Measurements from ENCODE around the gene ABCC8. TPM values are rescaled to one million over a fixed set of nuclear protein-coding genes. Genes with fewer than 3 reads are reported as not detected.

The ABCC8 gene
- total RNA-seq, 4 donors from 2014 or later, result 0.40 to 4.0 (median 3.5) TPM

DNA sequence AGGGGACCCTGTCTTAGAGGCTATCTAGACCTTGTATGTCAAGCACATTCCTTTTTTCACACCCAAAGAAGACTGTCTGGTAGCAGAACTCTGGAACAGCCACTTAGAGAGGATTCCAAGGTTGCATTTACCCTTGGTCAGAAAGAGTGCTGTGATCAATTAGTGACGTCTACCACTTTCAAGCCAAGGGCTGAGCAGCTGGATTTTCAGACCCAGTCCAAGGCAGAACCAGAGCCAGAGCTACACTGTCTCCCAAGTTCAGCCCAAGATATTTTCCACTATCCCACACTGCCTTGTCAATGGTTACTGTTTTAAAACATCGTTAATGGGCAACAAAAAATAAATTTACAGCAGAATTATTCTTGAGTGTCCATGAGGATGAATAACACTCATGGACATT, 24.0 kb downstream of the ABCC8 start:
- Histone ChIP-seq H3K27me3 (peaks cover 5% of the 10 kb centered on the region), H3K9me3 (no peaks in the 10 kb centered on the region), H3K36me3 (no peaks in the 10 kb centered on the region), H3K4me3 (no peak overlapping the region), H3K27ac (no peak overlapping the region), H3K4me1 (no peaks in the 10 kb centered on the region)
- in situ Hi-C loops (cut with MboI; ENCODE audit: low pct_ligation_motif_present in 1 of 4, low pct_unique_long_range_greater_than_20kb in 1 of 4, low sequenced_read_pairs in 3 of 4) (no loop called here), intact Hi-C loops (cut with DNase I; ENCODE audit: low total_unique reads) (no loop called here)
- no peak for DNase-seq
- TF ChIP-seq, protein P1, sequence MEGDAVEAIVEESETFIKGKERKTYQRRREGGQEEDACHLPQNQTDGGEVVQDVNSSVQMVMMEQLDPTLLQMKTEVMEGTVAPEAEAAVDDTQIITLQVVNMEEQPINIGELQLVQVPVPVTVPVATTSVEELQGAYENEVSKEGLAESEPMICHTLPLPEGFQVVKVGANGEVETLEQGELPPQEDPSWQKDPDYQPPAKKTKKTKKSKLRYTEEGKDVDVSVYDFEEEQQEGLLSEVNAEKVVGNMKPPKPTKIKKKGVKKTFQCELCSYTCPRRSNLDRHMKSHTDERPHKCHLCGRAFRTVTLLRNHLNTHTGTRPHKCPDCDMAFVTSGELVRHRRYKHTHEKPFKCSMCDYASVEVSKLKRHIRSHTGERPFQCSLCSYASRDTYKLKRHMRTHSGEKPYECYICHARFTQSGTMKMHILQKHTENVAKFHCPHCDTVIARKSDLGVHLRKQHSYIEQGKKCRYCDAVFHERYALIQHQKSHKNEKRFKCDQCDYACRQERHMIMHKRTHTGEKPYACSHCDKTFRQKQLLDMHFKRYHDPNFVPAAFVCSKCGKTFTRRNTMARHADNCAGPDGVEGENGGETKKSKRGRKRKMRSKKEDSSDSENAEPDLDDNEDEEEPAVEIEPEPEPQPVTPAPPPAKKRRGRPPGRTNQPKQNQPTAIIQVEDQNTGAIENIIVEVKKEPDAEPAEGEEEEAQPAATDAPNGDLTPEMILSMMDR (IDR thresholded peaks at IDR 0.05), result no peak
- TF ChIP-seq POLR2AphosphoS5 (IDR thresholded peaks at IDR 0.05), result no peak
- no peak for TF ChIP-seq POLR2A (IDR thresholded peaks at IDR 0.05)
- no peak for TF ChIP-seq EP300 (IDR thresholded peaks at IDR 0.05; ENCODE audit: low read depth)
- 78 to 89% methylated on average over 1 to 2 of the region's 2 CpGs for whole genome bisulfite sequencing, 2 donors (ENCODE audit: low coverage in 1 of 2)

DNA sequence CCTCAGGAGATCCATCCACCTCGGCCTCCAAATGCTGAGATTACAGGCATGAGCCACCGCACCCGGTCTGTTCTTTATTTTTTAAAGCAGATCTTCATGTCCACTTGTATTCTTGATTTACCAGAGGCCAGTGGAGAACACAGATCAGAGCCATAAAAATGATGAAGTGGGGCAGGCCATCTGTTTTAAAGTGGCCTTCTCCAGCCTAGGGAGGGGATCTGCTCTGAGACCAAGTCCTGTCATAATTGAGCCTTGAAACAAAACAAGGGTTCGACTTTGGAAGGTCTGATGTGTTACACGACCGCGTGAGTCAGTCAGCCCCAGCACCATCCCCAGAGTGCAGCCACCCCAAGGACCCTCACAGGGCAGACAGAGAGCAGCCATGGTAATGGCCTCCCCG, 27.5 kb downstream of the ABCC8 start:
- Histone ChIP-seq H3K27ac (no peak overlapping the region), H3K27me3 (peaks cover 15% of the 10 kb centered on the region), H3K4me1 (no peaks in the 10 kb centered on the region), H3K4me3 (no peak overlapping the region), H3K36me3 (no peaks in the 10 kb centered on the region), H3K9me3 (no peaks in the 10 kb centered on the region)
- WGBS, 2 donors (ENCODE audit: low coverage in 1 of 2), result 51 to 65% methylated on average over 3 to 8 of the region's 8 CpGs
- no peak for DNase-seq
- intact Hi-C loops (cut with DNase I; ENCODE audit: low total_unique reads) (no loop called here), in situ Hi-C loops (cut with MboI; ENCODE audit: low pct_ligation_motif_present in 1 of 4, low pct_unique_long_range_greater_than_20kb in 1 of 4, low sequenced_read_pairs in 3 of 4) (no loop called here)
- TF ChIP-seq POLR2AphosphoS5 (IDR thresholded peaks at IDR 0.05) (no peak), EP300 (IDR thresholded peaks at IDR 0.05; ENCODE audit: low read depth) (no peak), POLR2A (IDR thresholded peaks at IDR 0.05) (no peak)
- TF ChIP-seq, protein P1 (IDR thresholded peaks at IDR 0.05), result no peak

DNA sequence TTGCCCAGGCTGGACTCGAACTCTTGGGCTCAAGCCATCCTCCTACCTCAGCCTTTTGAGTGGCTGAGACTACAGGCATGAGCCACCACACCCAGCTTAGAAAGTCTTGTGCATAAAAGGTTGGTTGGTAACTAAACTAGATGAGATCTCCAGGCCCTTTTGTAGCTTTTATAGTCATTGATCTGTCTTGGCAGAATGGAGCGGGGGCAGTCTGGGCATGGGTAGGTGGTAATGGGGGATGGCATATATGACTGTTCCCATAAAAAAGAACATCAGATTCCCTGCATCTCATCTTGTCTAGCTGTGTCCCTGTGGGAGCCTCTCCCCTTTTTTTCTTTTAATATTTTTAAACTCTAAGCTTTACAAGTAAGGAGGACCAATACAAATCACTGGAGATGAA, 30.2 kb downstream of the ABCC8 start:
- Histone ChIP-seq H3K4me3 (no peak overlapping the region), H3K27me3 (peaks cover 15% of the 10 kb centered on the region), H3K36me3 (no peaks in the 10 kb centered on the region), H3K27ac (no peak overlapping the region), H3K4me1 (no peaks in the 10 kb centered on the region), H3K9me3 (no peaks in the 10 kb centered on the region)
- DNase-seq, result no peak
- intact Hi-C loops (cut with DNase I; ENCODE audit: low total_unique reads), result no loop called here
- 87 to 100% methylated on average over 1 to 2 of the region's 2 CpGs for WGBS, 2 donors (ENCODE audit: low coverage in 1 of 2)
- TF ChIP-seq, protein P1 (IDR thresholded peaks at IDR 0.05), result no peak
- no peak for TF ChIP-seq EP300 (IDR thresholded peaks at IDR 0.05; ENCODE audit: low read depth)
- TF ChIP-seq POLR2A (IDR thresholded peaks at IDR 0.05), result no peak
- TF ChIP-seq POLR2AphosphoS5 (IDR thresholded peaks at IDR 0.05), result no peak
- in situ Hi-C loops (cut with MboI; ENCODE audit: low pct_ligation_motif_present in 1 of 4, low pct_unique_long_range_greater_than_20kb in 1 of 4, low sequenced_read_pairs in 3 of 4), result no loop called here

DNA sequence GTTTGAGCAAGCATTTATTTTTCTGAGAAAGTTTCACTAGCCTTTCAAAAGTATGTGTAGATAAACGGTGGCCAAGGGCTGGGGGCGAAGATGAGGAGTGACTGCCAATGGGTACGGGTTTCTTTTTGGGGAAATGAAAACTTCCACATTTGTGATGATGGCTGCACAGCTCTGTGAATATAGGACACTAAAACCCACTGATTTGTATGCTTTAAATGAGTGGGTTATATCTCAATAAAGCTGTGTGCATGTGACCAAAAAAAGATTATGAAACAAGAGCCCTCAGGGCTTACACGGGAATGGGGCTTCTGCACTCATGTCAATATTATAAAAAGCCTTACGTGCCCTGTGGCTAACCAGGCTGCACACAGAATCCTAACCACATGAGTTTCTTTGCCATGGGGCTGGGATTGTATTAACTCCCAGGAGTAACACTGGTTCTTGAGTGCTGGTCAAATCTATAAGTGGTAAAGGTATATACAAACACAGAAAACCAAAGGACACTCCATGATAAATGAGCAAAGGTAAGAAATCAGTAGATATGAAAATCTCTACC, 31.3 kb downstream of the ABCC8 start:
- no peak for DNase-seq
- H3K27me3 ChIP-seq, result peaks cover 14% of the 10 kb centered on the region
- in situ Hi-C loops (cut with MboI; ENCODE audit: low pct_ligation_motif_present in 1 of 4, low pct_unique_long_range_greater_than_20kb in 1 of 4, low sequenced_read_pairs in 3 of 4), result no loop called here
- WGBS, 2 donors (ENCODE audit: low coverage in 1 of 2), result 67% methylated on average over 5 of the region's 5 CpGs; no CpG with 5 or more reads in 1 of the 2 donors
- H3K36me3 ChIP-seq, result no peaks in the 10 kb centered on the region
- no peaks in the 10 kb centered on the region for H3K9me3 ChIP-seq
- no peaks in the 10 kb centered on the region for H3K4me1 ChIP-seq
- no peak overlapping the region for H3K4me3 ChIP-seq
- H3K27ac ChIP-seq, result no peak overlapping the region
- TF ChIP-seq, protein P1 (IDR thresholded peaks at IDR 0.05), result no peak
- no peak for TF ChIP-seq EP300 (IDR thresholded peaks at IDR 0.05; ENCODE audit: low read depth)
- no peak for TF ChIP-seq POLR2AphosphoS5 (IDR thresholded peaks at IDR 0.05)
- no peak for TF ChIP-seq POLR2A (IDR thresholded peaks at IDR 0.05)
- intact Hi-C loops (cut with DNase I; ENCODE audit: low total_unique reads), result no loop called here

Measured in transverse colon (tissue), 4 donors.